GM12801 (cell line): ENCODE data around the gene ZNF512.

Source experiments
- TF ChIP-seq, protein P1 (sequence below): IDR thresholded peaks from one replicate; pipeline ENCODE4 v1.5.1; 2011; ENCODE audit warnings: control low read depth; ENCODE audit not compliant: insufficient read length; ENCODE audit errors: extremely low read depth

The ZNF512 gene

DNA sequence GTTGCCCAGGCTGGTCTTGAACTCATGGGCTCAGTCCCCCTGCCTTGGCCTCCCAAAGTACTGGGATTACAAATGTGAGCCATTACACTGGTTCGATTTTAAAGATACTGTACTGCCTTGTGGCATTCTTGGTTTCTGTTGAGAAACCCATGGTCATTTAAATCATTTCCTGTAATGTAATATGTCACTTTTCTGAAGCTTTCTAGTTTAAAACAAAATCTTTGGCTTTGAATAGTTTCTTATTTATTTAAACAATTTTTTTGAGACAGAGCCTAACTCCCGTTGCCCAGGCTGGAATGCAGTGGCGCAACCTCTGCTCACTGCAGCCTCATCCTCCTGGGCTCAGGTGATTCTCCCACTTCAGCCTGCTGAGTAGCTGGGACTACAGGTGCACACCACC lies 8.9 kb downstream of the ZNF512 start:
- TF ChIP-seq, protein P1, sequence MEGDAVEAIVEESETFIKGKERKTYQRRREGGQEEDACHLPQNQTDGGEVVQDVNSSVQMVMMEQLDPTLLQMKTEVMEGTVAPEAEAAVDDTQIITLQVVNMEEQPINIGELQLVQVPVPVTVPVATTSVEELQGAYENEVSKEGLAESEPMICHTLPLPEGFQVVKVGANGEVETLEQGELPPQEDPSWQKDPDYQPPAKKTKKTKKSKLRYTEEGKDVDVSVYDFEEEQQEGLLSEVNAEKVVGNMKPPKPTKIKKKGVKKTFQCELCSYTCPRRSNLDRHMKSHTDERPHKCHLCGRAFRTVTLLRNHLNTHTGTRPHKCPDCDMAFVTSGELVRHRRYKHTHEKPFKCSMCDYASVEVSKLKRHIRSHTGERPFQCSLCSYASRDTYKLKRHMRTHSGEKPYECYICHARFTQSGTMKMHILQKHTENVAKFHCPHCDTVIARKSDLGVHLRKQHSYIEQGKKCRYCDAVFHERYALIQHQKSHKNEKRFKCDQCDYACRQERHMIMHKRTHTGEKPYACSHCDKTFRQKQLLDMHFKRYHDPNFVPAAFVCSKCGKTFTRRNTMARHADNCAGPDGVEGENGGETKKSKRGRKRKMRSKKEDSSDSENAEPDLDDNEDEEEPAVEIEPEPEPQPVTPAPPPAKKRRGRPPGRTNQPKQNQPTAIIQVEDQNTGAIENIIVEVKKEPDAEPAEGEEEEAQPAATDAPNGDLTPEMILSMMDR = no peak

DNA sequence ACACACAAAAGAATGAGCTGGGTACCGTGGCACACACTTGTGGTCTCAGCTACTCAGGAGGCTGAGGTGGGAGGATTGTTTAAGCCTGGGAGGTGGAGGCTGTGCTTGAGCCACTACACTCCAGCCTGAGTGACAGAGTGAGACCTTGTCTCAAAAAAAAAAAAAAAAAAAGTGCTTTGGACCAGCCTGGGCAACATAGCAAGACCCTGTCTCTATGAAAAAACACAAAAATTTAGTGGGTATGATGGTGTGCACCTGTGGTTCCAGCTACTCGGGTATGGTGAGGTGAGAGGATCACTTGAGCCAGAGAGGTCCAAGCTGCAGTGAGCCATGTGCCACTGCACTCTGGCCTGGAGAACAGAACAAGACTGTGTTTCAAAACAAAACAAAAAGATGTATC lies 10.4 kb downstream of the ZNF512 start:
- TF ChIP-seq, protein P1 = no peak

DNA sequence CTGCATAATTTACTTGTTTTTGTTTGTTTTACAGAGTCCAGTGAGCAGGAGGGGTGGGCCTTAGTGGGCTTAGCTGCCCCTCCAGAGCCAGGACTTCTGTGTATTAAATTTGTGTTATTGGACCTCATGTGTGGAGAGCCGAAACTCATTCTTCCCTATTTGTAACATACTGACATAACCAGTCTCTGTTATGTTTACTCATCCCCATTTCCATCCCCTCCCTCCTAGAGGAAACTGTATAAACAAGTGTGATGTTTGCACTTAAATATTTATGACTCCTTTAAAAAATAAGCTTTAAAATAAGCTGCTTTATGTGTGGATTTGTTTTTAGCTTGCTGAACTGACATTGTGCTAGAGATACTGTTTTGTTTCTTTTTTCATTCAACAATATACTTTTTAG lies 13.8 kb downstream of the ZNF512 start:
- TF ChIP-seq, protein P1 = no peak

DNA sequence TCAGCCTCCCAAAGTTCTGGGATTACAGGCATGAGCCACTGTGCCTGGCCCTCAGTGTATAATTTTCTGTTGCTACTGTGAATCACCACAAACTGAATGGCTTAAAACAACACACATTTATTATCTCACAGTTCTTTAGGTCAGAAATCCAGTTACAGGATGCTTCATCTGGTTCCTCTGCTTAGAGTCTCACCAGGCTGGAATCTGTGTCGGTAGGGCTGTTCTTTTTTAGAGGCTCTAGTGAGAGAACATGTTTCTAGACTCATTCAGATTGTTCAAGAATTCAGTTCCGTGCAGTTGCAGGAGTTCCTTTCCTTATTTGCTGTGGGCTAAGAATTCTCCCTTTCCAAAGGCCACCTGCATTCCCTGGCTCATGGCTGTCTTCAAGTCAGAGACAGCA lies 23.8 kb downstream of the ZNF512 start:
- TF ChIP-seq, protein P1 = no peak

DNA sequence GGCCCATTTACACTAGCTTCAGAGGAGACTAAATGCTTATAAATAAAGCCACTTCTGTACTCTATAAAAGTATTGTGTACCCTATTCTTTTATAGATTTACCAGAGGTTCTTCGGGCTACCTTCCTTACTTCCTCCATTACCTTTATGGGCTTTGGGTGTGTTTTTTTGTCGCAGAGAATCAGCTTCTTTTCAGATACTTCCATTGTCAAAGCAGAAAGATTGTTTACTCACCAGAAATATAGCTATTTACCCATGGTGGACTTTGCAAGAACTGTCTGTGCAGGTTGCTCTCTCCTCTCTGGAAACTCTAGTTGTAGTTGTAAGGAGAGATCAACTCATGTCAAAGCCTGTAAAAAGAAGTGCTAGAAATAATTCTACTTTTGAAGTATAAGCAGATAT lies 31.1 kb downstream of the ZNF512 start:
- TF ChIP-seq, protein P1 = no peak

DNA sequence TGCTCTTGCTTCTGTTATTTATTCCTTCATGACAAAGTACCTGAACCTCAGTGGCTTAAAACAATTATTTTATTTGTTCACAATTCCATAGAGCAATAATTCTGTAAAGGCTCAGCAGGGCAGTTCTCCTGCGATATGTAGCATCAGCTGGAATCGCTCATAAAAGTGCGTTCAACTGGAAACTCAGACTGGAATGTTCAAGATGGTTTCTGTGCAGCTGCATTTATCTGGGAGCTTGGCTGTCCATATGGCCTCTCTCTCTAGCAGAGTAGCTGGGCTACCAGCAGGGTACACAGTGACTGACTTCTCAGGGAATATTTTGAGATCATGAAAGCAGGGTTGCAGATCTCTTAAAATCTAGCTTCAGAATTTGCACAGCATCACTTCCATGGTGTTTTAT lies 32.5 kb downstream of the ZNF512 start:
- TF ChIP-seq, protein P1 = no peak

DNA sequence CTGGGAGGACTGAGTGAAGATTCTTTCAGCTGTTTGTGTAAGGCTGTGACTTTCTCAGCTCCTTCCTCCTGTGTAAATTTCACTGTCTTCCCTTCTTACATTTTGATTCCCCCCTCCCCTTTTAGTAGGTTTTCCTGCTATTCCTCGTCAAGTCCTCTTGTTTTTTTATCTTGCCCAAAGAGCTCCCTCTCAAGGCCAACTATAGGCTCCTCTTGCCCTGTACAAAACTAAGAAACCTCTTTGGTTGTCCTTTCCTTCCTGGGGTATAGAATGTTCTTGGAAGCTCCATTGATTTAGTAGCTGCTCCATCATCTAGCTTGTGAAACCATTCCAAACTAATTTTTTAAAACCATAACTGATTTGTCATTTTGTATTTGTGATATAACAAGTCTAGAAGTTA lies 38.7 kb downstream of the ZNF512 start:
- TF ChIP-seq, protein P1 = no peak

DNA sequence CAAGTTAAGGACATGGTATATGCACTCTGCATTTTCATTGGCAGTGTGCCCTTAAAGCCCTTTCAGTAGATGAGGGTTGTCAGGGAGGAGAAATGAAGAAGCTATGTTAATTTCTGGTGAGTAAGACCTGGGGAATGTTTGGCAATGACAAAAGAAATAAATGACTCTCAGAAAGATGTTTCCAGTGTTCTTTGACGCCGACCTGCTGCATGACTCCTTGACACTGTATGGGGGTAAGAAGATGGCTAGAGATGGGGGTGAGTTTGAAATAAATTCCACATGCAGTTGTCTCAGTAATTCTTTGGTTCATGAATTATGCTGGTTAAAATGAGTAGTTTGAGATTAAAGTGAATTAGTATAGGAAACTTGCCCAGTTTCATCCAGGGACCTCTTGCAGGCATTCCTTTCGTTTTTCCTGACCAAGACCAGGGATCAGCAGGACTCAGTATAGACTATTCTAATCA lies 40.1 kb downstream of the ZNF512 start:
- TF ChIP-seq, protein P1 = no peak
